Gastroesophageal sphincter (tissue), 3 donors: Measurements from ENCODE around the gene YIPF2.

Experiments used
- CTCF ChIP-seq, 4 experiments: fragments of 200-600 bp in 2 of 4; fragments of 450-650 bp in 2 of 4; sonication (generic) in 1 of 4; IDR thresholded peaks; one replicate each; pipeline ENCODE4 v1.5.1; 2017 to 2019; ENCODE audit warnings: antibody characterized with exemption in 4 of 4, mild to moderate bottlenecking in 2 of 4, moderate library complexity in 2 of 4
- POLR2AphosphoS5 ChIP-seq: sonication (generic); formaldehyde crosslinking; IDR thresholded peaks from one replicate; pipeline ENCODE4 v1.6.1; 2017; ENCODE audit warnings: antibody characterized with exemption

GRCh38 chr19:10977742-10978092 lies 49.3 kb upstream of the YIPF2 start:
- no peak for TF ChIP-seq CTCF (IDR thresholded peaks at IDR 0.05)
- no peak for TF ChIP-seq POLR2AphosphoS5
